ENCODE results near the gene GNAQ.
A peak's percentile ranks its signal among the peaks of the same experiment; 100 is the strongest.

Gene GNAQ

DNA sequence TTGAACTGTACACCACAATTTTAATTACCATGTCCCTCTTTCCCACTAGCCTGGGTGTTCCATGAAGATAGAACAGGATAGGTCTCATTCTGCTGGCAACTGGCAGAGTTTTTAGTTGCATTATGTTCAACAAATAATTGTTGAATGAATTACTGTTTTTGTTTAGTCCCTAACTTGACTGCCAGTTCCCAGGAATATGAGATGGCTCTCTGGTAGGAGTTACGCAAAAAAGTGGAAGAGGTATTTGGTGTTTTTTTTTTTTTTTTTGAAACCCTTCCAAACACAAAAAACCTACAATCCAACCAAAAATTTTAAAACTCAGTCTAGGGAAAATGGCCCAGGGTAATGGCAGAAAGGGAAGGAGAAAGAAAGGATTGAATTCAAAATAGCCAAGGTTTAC, 153.6 kb downstream of the GNAQ start:
- no CpG with 5 or more reads among the region's 1 CpG for WGBS
- peaks cover 43% of the 10 kb centered on the region for H3K79me1 ChIP-seq (replicated peaks; ENCODE audit: low read length, poor library complexity, severe bottlenecking)
- DNase-seq: no peak
- no peak overlapping the region for H2AK5ac ChIP-seq (ENCODE audit: low read length, severe bottlenecking)
- no peak overlapping the region for H3K18ac ChIP-seq (ENCODE audit: low read depth in 1 of 2, low read length in 2 of 2)
- H3K4ac ChIP-seq (ENCODE audit: low read depth in 1 of 2, low read length in 2 of 2): no peak overlapping the region
- no peak overlapping the region for H2BK12ac ChIP-seq (ENCODE audit: low read length in 2 of 2)
- H3K36me3 ChIP-seq (ENCODE audit: control insufficient read depth in 1 of 2, insufficient read depth in 2 of 2, low read depth in 1 of 2, low read length in 2 of 2): no peaks in the 10 kb centered on the region
- no peak overlapping the region for H3K27ac ChIP-seq (ENCODE audit: low read length, poor library complexity, severe bottlenecking)
- H3K9ac ChIP-seq (ENCODE audit: low read length): no peak overlapping the region
- no peak overlapping the region for H4K91ac ChIP-seq (ENCODE audit: low read length)
- no peak overlapping the region for H3K23ac ChIP-seq (ENCODE audit: low read length in 2 of 2)
- H3K4me3 ChIP-seq (ENCODE audit: insufficient read depth in 1 of 2, low read depth in 1 of 2, low read length in 2 of 2): no peak overlapping the region
- H3K14ac ChIP-seq (ENCODE audit: low read length in 2 of 2): no peak overlapping the region
- H2BK120ac ChIP-seq (ENCODE audit: low read depth, low read length): no peak overlapping the region
- H2AFZ ChIP-seq (ENCODE audit: low read depth, low read length): no peak overlapping the region
- no peak overlapping the region for H3K4me2 ChIP-seq (ENCODE audit: low read length, poor library complexity, severe bottlenecking)
- H4K8ac ChIP-seq (ENCODE audit: low read length): no peak overlapping the region
- H3K4me1 ChIP-seq (ENCODE audit: control insufficient read depth, insufficient read depth, low read depth, low read length): no peaks in the 10 kb centered on the region
- H2BK15ac ChIP-seq (ENCODE audit: low read depth, poor library complexity, severe bottlenecking): no peak overlapping the region
- no peaks in the 10 kb centered on the region for H3K9me3 ChIP-seq (ENCODE audit: control insufficient read depth, low read length)
- H3K27me3 ChIP-seq (ENCODE audit: control insufficient read depth in 1 of 2, insufficient read depth in 1 of 2, low read length in 2 of 2): no peaks in the 10 kb centered on the region
- no peak overlapping the region for H2BK5ac ChIP-seq (ENCODE audit: low read depth, low read length, poor library complexity, severe bottlenecking)

DNA sequence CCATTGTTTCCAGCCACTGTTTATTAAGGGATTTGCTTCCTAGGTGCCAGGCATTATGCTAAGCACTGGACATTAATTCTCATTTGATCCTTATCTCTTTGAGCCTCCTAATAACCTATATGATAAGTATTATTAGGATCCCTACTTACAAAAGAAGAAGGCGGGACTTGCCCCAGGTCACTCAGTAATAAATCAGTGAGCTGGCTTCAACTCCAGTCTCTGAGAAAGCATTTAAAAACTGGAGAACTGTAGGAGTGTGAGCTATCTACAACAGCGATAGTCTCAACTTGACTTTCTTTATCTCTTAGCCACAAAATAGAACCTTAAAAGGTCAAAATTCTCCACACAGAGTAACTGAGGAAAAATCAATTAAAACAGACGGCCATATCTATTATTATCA, 155.0 kb downstream of the GNAQ start:
- Histone ChIP-seq H2BK5ac (ENCODE audit: low read depth, low read length, poor library complexity, severe bottlenecking) (no peak overlapping the region), H4K8ac (ENCODE audit: low read length) (no peak overlapping the region), H2AK5ac (ENCODE audit: low read length, severe bottlenecking) (no peak overlapping the region), H2BK120ac (ENCODE audit: low read depth, low read length) (no peak overlapping the region), H3K9me3 (ENCODE audit: control insufficient read depth, low read length) (no peaks in the 10 kb centered on the region), H2BK12ac (ENCODE audit: low read length in 2 of 2) (no peak overlapping the region), H3K36me3 (ENCODE audit: control insufficient read depth in 1 of 2, insufficient read depth in 2 of 2, low read depth in 1 of 2, low read length in 2 of 2) (no peaks in the 10 kb centered on the region), H3K18ac (ENCODE audit: low read depth in 1 of 2, low read length in 2 of 2) (no peak overlapping the region), H3K27me3 (ENCODE audit: control insufficient read depth in 1 of 2, insufficient read depth in 1 of 2, low read length in 2 of 2) (no peaks in the 10 kb centered on the region), H2AFZ (ENCODE audit: low read depth, low read length) (no peak overlapping the region), H3K4me1 (ENCODE audit: control insufficient read depth, insufficient read depth, low read depth, low read length) (no peaks in the 10 kb centered on the region), H3K79me1 (replicated peaks; ENCODE audit: low read length, poor library complexity, severe bottlenecking) (peaks cover 41% of the 10 kb centered on the region), H3K27ac (ENCODE audit: low read length, poor library complexity, severe bottlenecking) (no peak overlapping the region), H3K14ac (ENCODE audit: low read length in 2 of 2) (no peak overlapping the region), H2BK15ac (ENCODE audit: low read depth, poor library complexity, severe bottlenecking) (no peak overlapping the region), H3K9ac (ENCODE audit: low read length) (no peak overlapping the region), H3K4me3 (ENCODE audit: insufficient read depth in 1 of 2, low read depth in 1 of 2, low read length in 2 of 2) (no peak overlapping the region), H4K91ac (ENCODE audit: low read length) (no peak overlapping the region), H3K4ac (ENCODE audit: low read depth in 1 of 2, low read length in 2 of 2) (no peak overlapping the region), H3K4me2 (ENCODE audit: low read length, poor library complexity, severe bottlenecking) (no peak overlapping the region), H3K23ac (ENCODE audit: low read length in 2 of 2) (no peak overlapping the region)
- DNase-seq: no peak
- WGBS: 83% methylated on average over 3 of the region's 3 CpGs

DNA sequence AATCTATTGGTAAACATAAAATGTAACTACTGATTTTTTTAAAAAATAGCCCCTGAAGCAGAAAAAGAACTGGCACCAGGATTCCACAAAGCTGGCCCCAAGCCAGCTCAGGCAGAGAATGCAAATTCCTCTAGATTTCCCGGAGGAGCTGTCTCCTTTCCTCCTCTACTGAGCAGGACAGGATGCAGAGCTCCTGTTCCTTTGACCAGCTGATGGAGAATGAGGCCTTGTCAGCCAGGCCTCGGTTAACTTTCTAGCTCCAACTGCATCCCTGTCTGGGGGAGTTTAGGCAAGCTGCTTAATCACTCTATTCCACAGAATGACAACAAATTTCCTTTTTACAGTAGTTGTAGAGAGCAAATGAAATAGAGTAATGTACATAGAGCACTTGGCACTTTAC, 155.5 kb downstream of the GNAQ start:
- no peaks in the 10 kb centered on the region for H3K36me3 ChIP-seq (ENCODE audit: control insufficient read depth in 1 of 2, insufficient read depth in 2 of 2, low read depth in 1 of 2, low read length in 2 of 2)
- H3K4me3 ChIP-seq (ENCODE audit: insufficient read depth in 1 of 2, low read depth in 1 of 2, low read length in 2 of 2): no peak overlapping the region
- no peak overlapping the region for H3K4ac ChIP-seq (ENCODE audit: low read depth in 1 of 2, low read length in 2 of 2)
- no peak overlapping the region for H4K8ac ChIP-seq (ENCODE audit: low read length)
- WGBS: 0% methylated on average over 2 of the region's 2 CpGs
- H3K18ac ChIP-seq (ENCODE audit: low read depth in 1 of 2, low read length in 2 of 2): no peak overlapping the region
- H3K27ac ChIP-seq (ENCODE audit: low read length, poor library complexity, severe bottlenecking): no peak overlapping the region
- no peak overlapping the region for H2BK15ac ChIP-seq (ENCODE audit: low read depth, poor library complexity, severe bottlenecking)
- no peak overlapping the region for H4K91ac ChIP-seq (ENCODE audit: low read length)
- no peaks in the 10 kb centered on the region for H3K4me1 ChIP-seq (ENCODE audit: control insufficient read depth, insufficient read depth, low read depth, low read length)
- H2AFZ ChIP-seq (ENCODE audit: low read depth, low read length): no peak overlapping the region
- DNase-seq: peak; percentile 29
- H3K27me3 ChIP-seq (ENCODE audit: control insufficient read depth in 1 of 2, insufficient read depth in 1 of 2, low read length in 2 of 2): no peaks in the 10 kb centered on the region
- no peak overlapping the region for H3K14ac ChIP-seq (ENCODE audit: low read length in 2 of 2)
- H2BK120ac ChIP-seq (ENCODE audit: low read depth, low read length): no peak overlapping the region
- H3K23ac ChIP-seq (ENCODE audit: low read length in 2 of 2): no peak overlapping the region
- H2AK5ac ChIP-seq (ENCODE audit: low read length, severe bottlenecking): no peak overlapping the region
- H2BK12ac ChIP-seq (ENCODE audit: low read length in 2 of 2): no peak overlapping the region
- no peak overlapping the region for H3K9ac ChIP-seq (ENCODE audit: low read length)
- H3K9me3 ChIP-seq (ENCODE audit: control insufficient read depth, low read length): no peaks in the 10 kb centered on the region
- H3K4me2 ChIP-seq (ENCODE audit: low read length, poor library complexity, severe bottlenecking): no peak overlapping the region
- no peak overlapping the region for H2BK5ac ChIP-seq (ENCODE audit: low read depth, low read length, poor library complexity, severe bottlenecking)
- H3K79me1 ChIP-seq (replicated peaks; ENCODE audit: low read length, poor library complexity, severe bottlenecking): peaks cover 41% of the 10 kb centered on the region

DNA sequence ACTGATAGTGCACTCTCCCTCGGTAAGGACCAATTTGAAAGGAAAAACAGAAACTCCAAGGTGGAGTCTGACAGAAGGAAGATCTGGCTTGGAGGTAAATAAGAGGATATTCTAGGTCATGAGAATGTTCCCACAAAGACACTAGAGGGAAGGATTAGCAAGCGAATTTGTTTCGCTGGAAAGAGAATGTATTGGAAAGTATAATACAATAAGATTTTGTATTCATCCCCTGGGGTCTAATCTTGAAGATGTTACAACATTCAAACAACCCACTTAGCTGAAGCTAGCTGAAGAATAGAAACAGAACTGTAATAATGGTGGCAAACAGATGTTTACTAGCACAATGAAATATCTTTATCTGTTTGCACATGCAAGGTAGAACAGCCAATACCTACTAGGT, 158.7 kb downstream of the GNAQ start:
- Histone ChIP-seq H3K4me1 (ENCODE audit: control insufficient read depth, insufficient read depth, low read depth, low read length) (no peaks in the 10 kb centered on the region), H3K79me1 (replicated peaks; ENCODE audit: low read length, poor library complexity, severe bottlenecking) (peaks cover 29% of the 10 kb centered on the region), H3K27ac (ENCODE audit: low read length, poor library complexity, severe bottlenecking) (no peak overlapping the region), H3K9me3 (ENCODE audit: control insufficient read depth, low read length) (no peaks in the 10 kb centered on the region), H3K23ac (ENCODE audit: low read length in 2 of 2) (no peak overlapping the region), H2AFZ (ENCODE audit: low read depth, low read length) (no peak overlapping the region), H2BK120ac (ENCODE audit: low read depth, low read length) (no peak overlapping the region), H3K4ac (ENCODE audit: low read depth in 1 of 2, low read length in 2 of 2) (no peak overlapping the region), H3K4me3 (ENCODE audit: insufficient read depth in 1 of 2, low read depth in 1 of 2, low read length in 2 of 2) (no peak overlapping the region), H3K9ac (ENCODE audit: low read length) (no peak overlapping the region), H3K36me3 (ENCODE audit: control insufficient read depth in 1 of 2, insufficient read depth in 2 of 2, low read depth in 1 of 2, low read length in 2 of 2) (no peaks in the 10 kb centered on the region), H4K8ac (ENCODE audit: low read length) (no peak overlapping the region), H3K18ac (ENCODE audit: low read depth in 1 of 2, low read length in 2 of 2) (no peak overlapping the region), H3K27me3 (ENCODE audit: control insufficient read depth in 1 of 2, insufficient read depth in 1 of 2, low read length in 2 of 2) (no peaks in the 10 kb centered on the region), H2BK5ac (ENCODE audit: low read depth, low read length, poor library complexity, severe bottlenecking) (no peak overlapping the region), H3K14ac (ENCODE audit: low read length in 2 of 2) (no peak overlapping the region), H3K4me2 (ENCODE audit: low read length, poor library complexity, severe bottlenecking) (no peak overlapping the region), H2AK5ac (ENCODE audit: low read length, severe bottlenecking) (no peak overlapping the region), H2BK15ac (ENCODE audit: low read depth, poor library complexity, severe bottlenecking) (no peak overlapping the region), H2BK12ac (ENCODE audit: low read length in 2 of 2) (no peak overlapping the region), H4K91ac (ENCODE audit: low read length) (no peak overlapping the region)
- no peak for DNase-seq
- 61% methylated on average over 1 of the region's 3 CpGs for whole genome bisulfite sequencing
